ENCODE data around the gene DYNLT5.

Gene DYNLT5

GRCh38 chr1:66770694-66771093 is 18.4 kb downstream of the DYNLT5 start:
- no peak overlapping the region for H3K27ac ChIP-seq
- intact Hi-C loops (cut with DNase I; ENCODE audit: low total_unique reads) = no loop called here

GRCh38 chr1:66773227-66773626 is 21.0 kb downstream of the DYNLT5 start:
- Histone ChIP-seq H3K4me1 (no peaks in the 10 kb centered on the region), H3K4me3 (no peak overlapping the region), H3K9me3 (no peaks in the 10 kb centered on the region), H3K27me3 (no peaks in the 10 kb centered on the region), H3K36me3 (no peaks in the 10 kb centered on the region), H3K27ac (no peak overlapping the region)
- DNase-seq = no peak
- intact Hi-C loops (cut with DNase I; ENCODE audit: low total_unique reads) = no loop called here
- no peak for TF ChIP-seq CTCF (IDR thresholded peaks at IDR 0.05)

More at GRCh38 chr1:66770694-66771093, 18.4 kb downstream of the DYNLT5 start:
- Histone ChIP-seq H3K36me3 (no peaks in the 10 kb centered on the region), H3K4me3 (no peak overlapping the region), H3K4me1 (no peaks in the 10 kb centered on the region), H3K9me3 (no peaks in the 10 kb centered on the region), H3K27me3 (no peaks in the 10 kb centered on the region)
- DNase-seq = no peak
- no peak for TF ChIP-seq CTCF (IDR thresholded peaks at IDR 0.05)

GRCh38 chr1:66774438-66774837 is 22.2 kb downstream of the DYNLT5 start:
- no peaks in the 10 kb centered on the region for H3K9me3 ChIP-seq
- H3K4me3 ChIP-seq = no peak overlapping the region
- intact Hi-C loops (cut with DNase I; ENCODE audit: low total_unique reads) = no loop called here
- H3K36me3 ChIP-seq = no peaks in the 10 kb centered on the region
- no peaks in the 10 kb centered on the region for H3K27me3 ChIP-seq
- TF ChIP-seq CTCF (IDR thresholded peaks at IDR 0.05) = no peak
- DNase-seq = no peak
- no peak overlapping the region for H3K27ac ChIP-seq
- no peaks in the 10 kb centered on the region for H3K4me1 ChIP-seq

GRCh38 chr1:66775646-66776045 is 23.4 kb downstream of the DYNLT5 start:
- TF ChIP-seq CTCF (IDR thresholded peaks at IDR 0.05) = no peak
- no peak for DNase-seq
- H3K4me1 ChIP-seq = no peaks in the 10 kb centered on the region
- intact Hi-C loops (cut with DNase I; ENCODE audit: low total_unique reads) = no loop called here
- no peaks in the 10 kb centered on the region for H3K27me3 ChIP-seq
- H3K36me3 ChIP-seq = no peaks in the 10 kb centered on the region
- H3K9me3 ChIP-seq = peaks cover 0 to 6% (median 0%) of the 10 kb centered on the region in 3 donors
- no peak overlapping the region for H3K27ac ChIP-seq
- no peak overlapping the region for H3K4me3 ChIP-seq

GRCh38 chr1:66777831-66778230 is 25.6 kb downstream of the DYNLT5 start:
- Histone ChIP-seq H3K9me3 (peaks cover 0 to 6% (median 0%) of the 10 kb centered on the region in 3 donors), H3K4me3 (no peak overlapping the region), H3K4me1 (no peaks in the 10 kb centered on the region), H3K27me3 (no peaks in the 10 kb centered on the region), H3K27ac (no peak overlapping the region), H3K36me3 (no peaks in the 10 kb centered on the region)
- no peak for DNase-seq
- no peak for TF ChIP-seq CTCF (IDR thresholded peaks at IDR 0.05)
- intact Hi-C loops (cut with DNase I; ENCODE audit: low total_unique reads) = no loop called here

- H3K27me3 ChIP-seq = no peaks in the 10 kb centered on the region
- no peak overlapping the region for H3K27ac ChIP-seq
- DNase-seq = no peak
- peaks cover 0 to 6% (median 0%) of the 10 kb centered on the region in 3 donors for H3K9me3 ChIP-seq
- TF ChIP-seq CTCF (IDR thresholded peaks at IDR 0.05) = no peak
- no peaks in the 10 kb centered on the region for H3K4me1 ChIP-seq
- intact Hi-C loops (cut with DNase I; ENCODE audit: low total_unique reads) = no loop called here
- no peak overlapping the region for H3K4me3 ChIP-seq
- no peaks in the 10 kb centered on the region for H3K36me3 ChIP-seq
Measured at GRCh38 chr1:66778266-66778665, 26.0 kb downstream of the DYNLT5 start.

Measured in tibial artery (tissue), 4 donors.